GM19193 (cell line): ENCODE data around the gene PTS.

Experiments used
- POLR2A ChIP-seq: IDR thresholded peaks from 4 replicates; pipeline ENCODE4 v1.6.1; 2011; ENCODE audit not compliant: insufficient read depth, insufficient read length; ENCODE audit errors: extremely low read depth

The PTS gene

GRCh38 chr11:112226062-112226830, at the start of gene PTS:
PTS (plus strand) TSS chr11:112226428; CDS start chr11:112226444, 16 bp downstream.
- peak; percentile 97 for TF ChIP-seq POLR2A

DNA sequence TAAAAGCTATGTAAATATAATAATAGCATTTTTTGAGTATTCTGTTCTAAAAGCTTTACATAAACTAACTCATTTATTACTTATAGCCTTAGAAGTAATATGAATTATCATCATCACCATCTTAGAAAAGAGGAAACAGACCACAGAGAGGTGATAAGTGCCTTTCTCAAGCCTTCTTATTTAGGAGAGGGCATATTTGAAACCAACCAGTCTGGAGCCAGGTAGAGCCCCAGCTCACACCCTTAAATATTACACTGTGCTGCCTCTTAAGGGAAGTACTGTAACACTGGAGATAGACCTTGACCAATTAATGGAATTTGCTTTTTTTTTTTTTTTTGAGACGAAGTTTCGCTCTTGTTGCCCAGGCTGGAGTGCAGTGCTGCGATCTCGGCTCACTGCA, 48.6 kb upstream of the PTS start:
- no peak for TF ChIP-seq POLR2A

DNA sequence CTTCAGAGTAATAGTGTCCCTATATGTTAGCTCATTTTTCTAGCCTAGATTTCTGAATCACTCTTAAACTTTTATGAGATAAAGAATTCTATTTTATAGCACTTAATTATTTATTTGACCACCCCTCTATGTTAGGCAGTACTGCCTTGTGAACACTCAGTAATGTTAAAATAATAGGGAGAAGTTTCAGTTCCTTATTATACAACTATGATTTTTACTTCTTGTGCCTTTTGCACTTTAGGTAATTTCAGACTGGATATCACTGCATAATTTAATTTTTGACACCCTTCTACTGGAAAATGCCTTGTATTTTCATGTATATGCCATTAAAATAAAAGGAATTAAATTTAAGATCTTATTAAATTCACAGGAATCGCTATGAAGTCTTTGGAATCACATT, 47.8 kb upstream of the PTS start:
- no peak for TF ChIP-seq POLR2A

- TF ChIP-seq POLR2A = no peak
Observed at GRCh38 chr11:112178936-112179335, 47.3 kb upstream of the PTS start.

DNA sequence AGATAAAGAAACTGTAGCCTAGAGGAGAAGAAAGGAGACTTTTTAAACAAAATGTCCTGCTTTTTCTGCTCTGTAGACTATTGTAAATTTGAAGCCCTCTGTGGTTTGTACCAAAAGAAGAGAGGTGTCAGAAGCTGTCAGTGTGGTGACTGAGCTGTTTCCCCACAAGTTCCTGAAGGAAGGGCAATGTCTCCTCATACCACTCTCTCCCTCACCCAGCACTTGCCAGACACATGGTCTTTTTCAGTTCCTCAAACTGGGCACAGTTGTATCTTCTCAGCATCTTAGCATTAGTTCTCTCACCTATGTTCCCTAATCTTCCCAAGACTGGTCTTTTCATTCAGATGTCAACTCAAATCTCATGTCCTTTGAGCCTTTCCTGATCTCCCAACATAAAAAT, 46.6 kb upstream of the PTS start:
- TF ChIP-seq POLR2A = no peak

GRCh38 chr11:112182867-112183266, 43.4 kb upstream of the PTS start:
- no peak for TF ChIP-seq POLR2A

DNA sequence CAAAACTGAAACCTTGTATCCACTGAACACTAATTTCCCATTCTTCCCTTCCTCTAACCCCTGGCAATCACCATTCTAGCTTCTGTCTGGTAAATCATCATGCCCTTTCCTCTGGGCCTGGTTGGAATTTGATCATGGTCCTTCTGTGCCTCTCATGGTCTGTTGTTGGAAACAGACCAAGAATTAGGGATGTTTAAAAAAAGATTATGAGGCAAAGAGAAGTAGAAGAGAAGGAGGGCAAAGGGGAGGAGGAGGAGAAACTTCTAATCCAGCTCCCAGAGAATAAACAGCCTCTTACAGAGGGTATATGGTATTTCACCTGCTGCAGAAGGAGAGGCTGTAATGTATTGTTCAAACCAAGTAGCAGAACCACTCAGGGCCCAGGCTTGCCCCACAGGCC, 40.3 kb upstream of the PTS start:
- TF ChIP-seq POLR2A = no peak

GRCh38 chr11:112186304-112186703, 39.9 kb upstream of the PTS start:
- no peak for TF ChIP-seq POLR2A

DNA sequence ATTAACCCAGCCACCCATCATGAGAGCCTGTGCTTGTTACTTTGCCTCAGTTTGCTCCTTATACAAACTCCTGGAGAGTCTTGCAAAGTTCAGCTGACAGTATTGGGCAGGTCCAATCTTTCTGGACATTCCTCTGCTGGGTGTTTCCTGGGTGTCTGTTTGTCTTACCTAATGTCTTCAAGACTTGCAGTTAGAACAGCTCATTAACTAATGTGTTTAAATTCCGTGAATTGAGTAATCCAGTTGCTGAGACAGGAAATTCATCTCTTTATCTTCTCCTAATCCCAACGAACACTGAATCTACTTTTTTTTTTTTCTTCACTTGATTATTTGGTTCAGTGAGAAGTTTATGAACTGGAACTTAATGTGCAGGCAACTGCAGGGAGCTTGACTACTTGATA, 30.3 kb upstream of the PTS start:
- TF ChIP-seq POLR2A = no peak

DNA sequence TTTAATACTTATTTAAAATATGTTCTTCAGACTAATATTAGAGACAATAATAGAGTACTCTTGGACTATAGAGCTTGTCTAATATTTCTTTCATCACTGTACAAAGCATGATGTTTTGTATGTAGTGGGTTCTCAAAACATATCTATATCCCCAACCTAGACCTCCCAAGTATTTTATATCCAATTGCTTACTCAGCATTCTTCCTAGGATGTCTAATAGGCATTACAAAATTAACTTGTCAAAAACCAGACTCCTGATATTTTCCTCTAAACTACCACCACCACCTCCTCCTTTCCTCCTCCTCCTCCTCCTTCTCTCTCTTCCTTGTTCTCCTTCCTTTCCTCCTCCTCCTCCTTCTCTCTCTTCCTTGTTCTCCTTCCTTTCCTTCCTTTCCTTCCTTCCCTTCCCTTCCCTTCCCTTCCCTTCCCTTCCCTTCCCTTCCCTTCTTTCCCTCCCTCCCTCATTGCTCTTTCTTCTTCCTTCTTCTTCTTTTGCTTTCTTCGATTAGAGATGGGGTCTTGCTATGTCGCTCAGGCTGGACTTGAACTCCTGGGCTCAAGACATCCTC, 29.6 kb upstream of the PTS start:
- TF ChIP-seq POLR2A = no peak

DNA sequence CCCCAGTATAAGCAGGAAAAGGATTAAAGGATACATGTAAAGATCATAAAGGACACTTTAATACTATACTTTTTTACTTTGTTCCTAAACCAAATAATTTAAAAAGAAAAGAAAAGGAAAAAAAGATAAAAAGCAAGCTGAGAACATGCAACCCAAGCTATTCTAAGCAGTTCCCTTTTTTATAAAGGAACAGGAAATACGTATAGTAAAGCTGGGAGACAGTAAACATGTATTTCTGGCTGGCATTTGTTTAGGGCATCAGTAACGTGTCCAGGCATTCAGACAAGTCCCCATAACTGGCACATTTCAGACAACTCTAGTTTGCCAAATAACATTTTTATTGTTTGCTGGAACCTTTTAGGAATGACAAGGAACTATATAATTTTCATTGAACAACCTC, 26.0 kb upstream of the PTS start:
- no peak for TF ChIP-seq POLR2A

GRCh38 chr11:112206071-112206470, 20.2 kb upstream of the PTS start:
- TF ChIP-seq POLR2A = no peak

DNA sequence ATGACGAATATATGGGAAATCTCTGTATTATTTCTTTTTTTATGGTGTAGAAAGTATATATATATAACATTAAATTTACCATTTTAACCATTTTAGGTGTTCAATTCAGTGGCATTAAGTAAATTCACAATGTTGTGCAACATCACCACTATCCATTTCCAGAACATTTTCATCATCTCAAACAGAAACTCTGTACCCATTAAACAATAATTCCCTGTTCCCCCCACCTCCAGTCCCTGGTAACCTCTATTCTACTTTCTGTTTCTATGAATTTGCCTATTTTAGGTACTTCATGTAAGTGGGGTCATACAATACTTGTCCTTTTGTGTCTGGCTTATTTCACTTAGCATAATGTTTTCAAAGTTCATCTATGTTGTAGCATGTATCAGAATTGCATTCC, 15.3 kb upstream of the PTS start:
- TF ChIP-seq POLR2A = no peak

DNA sequence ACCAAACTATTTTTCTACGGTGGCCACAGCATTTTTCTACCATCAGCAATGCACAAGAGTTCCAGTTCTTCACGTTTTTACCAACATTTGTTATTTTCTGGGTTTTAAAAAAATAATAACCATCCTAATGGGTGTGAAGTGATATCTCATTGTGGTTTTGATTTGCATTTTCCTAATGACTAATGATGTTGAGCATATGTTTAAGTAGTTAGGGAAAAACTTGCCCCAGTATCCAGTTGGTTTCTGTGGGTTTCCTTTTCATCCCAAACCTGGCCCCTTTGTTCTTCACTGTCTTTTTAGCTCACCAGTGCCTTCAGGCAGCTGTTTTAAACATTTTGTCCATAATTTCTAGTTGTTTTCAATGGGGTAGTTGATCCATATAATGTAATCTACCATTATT, 14.7 kb upstream of the PTS start:
- TF ChIP-seq POLR2A = no peak

DNA sequence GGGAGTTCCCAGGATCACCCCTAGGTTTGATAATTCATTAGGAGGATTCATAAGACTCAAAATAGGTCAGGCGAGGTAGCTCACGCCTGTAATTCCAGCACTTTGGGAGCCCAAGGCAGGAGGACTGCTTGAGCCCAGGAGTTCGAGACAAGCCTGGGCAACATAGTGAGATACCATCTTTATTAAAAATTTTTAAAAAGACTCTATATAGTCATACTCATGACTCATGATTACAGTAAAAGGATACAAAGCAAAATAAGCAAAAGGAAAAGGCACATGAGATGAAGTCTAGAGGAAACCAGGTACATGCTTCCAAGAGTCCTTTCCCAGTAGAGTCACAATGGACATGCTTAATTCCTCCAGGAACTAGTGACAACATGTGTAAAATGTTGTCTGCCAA, 13.9 kb upstream of the PTS start:
- TF ChIP-seq POLR2A = no peak

DNA sequence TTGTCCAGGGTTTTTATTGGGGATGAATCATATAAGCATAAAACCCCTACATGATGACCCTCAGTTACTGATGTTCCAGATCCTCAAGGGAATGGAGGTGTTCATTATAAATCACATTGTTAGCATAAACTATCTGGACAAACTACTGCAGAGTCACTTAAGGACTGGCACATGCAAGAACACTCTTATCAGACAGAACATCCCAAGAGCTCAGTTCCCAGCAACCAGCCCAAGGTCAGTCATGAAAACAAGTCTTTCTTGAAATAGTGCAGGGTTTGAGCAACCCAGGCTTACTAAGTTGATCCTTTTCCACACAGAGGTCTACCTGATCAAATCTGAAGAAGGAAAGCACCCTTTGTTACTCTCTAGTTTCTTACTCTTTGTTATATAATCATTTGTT, 13.5 kb upstream of the PTS start:
- no peak for TF ChIP-seq POLR2A

- TF ChIP-seq POLR2A = no peak
Observed at GRCh38 chr11:112213753-112214152, 12.5 kb upstream of the PTS start.

- no peak for TF ChIP-seq POLR2A
Observed at GRCh38 chr11:112215621-112216020, 10.6 kb upstream of the PTS start.
